ENCODE data around the gene ZNF358.

DNA sequence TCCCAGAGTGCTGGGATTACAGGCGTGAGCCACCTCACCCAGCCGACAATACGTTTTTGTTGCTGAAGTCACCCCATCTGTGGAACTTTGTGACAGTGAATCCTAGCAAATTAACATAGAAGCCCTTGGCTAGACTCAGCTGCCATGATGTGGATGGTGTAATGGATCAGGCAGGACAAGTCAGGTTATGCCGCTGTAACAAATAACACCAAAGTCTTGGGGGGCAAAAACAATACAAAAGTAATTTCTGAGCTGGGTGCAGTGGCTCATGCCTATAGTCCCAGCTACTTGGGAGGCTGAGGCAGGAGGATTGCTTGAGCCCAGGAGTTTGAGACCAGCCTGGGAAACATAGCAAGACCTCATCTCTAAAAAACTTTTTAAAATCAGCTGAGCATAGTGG, 49.0 kb downstream of the ZNF358 start:
- TF ChIP-seq, protein P1, sequence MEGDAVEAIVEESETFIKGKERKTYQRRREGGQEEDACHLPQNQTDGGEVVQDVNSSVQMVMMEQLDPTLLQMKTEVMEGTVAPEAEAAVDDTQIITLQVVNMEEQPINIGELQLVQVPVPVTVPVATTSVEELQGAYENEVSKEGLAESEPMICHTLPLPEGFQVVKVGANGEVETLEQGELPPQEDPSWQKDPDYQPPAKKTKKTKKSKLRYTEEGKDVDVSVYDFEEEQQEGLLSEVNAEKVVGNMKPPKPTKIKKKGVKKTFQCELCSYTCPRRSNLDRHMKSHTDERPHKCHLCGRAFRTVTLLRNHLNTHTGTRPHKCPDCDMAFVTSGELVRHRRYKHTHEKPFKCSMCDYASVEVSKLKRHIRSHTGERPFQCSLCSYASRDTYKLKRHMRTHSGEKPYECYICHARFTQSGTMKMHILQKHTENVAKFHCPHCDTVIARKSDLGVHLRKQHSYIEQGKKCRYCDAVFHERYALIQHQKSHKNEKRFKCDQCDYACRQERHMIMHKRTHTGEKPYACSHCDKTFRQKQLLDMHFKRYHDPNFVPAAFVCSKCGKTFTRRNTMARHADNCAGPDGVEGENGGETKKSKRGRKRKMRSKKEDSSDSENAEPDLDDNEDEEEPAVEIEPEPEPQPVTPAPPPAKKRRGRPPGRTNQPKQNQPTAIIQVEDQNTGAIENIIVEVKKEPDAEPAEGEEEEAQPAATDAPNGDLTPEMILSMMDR (IDR thresholded peaks at IDR 0.05) = no peak
- TF ChIP-seq EP300 (IDR thresholded peaks at IDR 0.05; ENCODE audit: low read depth) = no peak

All from transverse colon (tissue), 3 donors.